ENCODE results near the gene YTHDC2.

- no peak for TF ChIP-seq CTCF (IDR thresholded peaks at IDR 0.05)
- no peak for TF ChIP-seq POLR2A (IDR thresholded peaks at IDR 0.05)
Observed at GRCh38 chr5:113617191-113617796, 103.8 kb downstream of the YTHDC2 start.
